A549 (cell line): ENCODE results near the gene CLCA2. TPM values are rescaled to one million over a fixed set of nuclear protein-coding genes. Genes with fewer than 3 reads are reported as not detected.

ENCODE experiments used
- ATAC-seq, 2 experiments: fragments of 200-7000 bp in 1 of 2; fragments of >200 bp in 1 of 2; cut with Nextera tagmentation in 1 of 2; cut with Tn5 transposase in 1 of 2; 3 replicates each; pipeline versions ENCODE4 v1.8.0 to v1.9.1; 2018 to 2020; ENCODE audit warnings: mild to moderate bottlenecking in 1 of 2, moderate library complexity in 1 of 2
- CTCF ChIA-PET: fragments of 300-600 bp; sonication (Branson Sonifier 250); formaldehyde crosslinking; extraction: SDS; loops from one replicate; lab custom pipeline; 2021; ENCODE audit warnings: antibody characterized with exemption, inconsistent platforms; lab: Yijun Ruan, JAX
- POLR2A ChIA-PET: fragments of 350-600 bp; formaldehyde crosslinking; extraction: SDS; loops from one replicate; lab custom pipeline; 2021; ENCODE audit warnings: antibody characterized with exemption, inconsistent platforms; lab: Yijun Ruan, JAX
- DNase-seq, 2 experiments: peaks; one replicate each; pipeline versions ENCODE4 v3.0.0 to v3.0.0-alpha.2; 2011 to 2016; ENCODE audit warnings: low read depth in 1 of 2, low spot score in 1 of 2
- FAIRE-seq: peaks from 2 replicates; lab custom pipeline; 2011; peaks lifted over from hg19 to GRCh38; lab: Jason Lieb, UNC
- H3K27ac ChIP-seq, 2 experiments: fragments of >200 bp; sonication (Bioruptor Twin); formaldehyde crosslinking; 3 replicates each; pipeline ENCODE4 v1.5.1; 2016 to 2017
- H3K4me1 ChIP-seq: fragments of >200 bp; sonication (Bioruptor Twin); formaldehyde crosslinking; 3 replicates; pipeline ENCODE4 v1.6.1; 2016
- H3K4me2 ChIP-seq: fragments of >200 bp; sonication (Bioruptor Twin); formaldehyde crosslinking; 3 replicates; pipeline ENCODE4 v1.6.1; 2016
- H3K4me3 ChIP-seq: fragments of >200 bp; sonication (Bioruptor Twin); formaldehyde crosslinking; 3 replicates; pipeline ENCODE4 v1.5.1; 2016
- H3K9me3 ChIP-seq: fragments of >200 bp; sonication (Bioruptor Twin); formaldehyde crosslinking; 3 replicates; pipeline ENCODE4 v1.6.1; 2016
- CBX2 ChIP-seq: fragments of 200-600 bp; sonication (generic); IDR thresholded peaks from 2 replicates; pipeline ENCODE4 v1.6.1; 2016; ENCODE audit warnings: low read depth, mild to moderate bottlenecking, borderline replicate concordance
- CHD2 ChIP-seq: fragments of 150-350 bp; IDR thresholded peaks from 2 replicates; pipeline ENCODE4 v1.6.1; 2014; ENCODE audit warnings: low read length; ENCODE audit not compliant: partially characterized antibody
- EHMT2 ChIP-seq: fragments of 200-600 bp; sonication (generic); IDR thresholded peaks from 2 replicates; pipeline ENCODE4 v1.6.1; 2016; ENCODE audit warnings: antibody characterized with exemption, low read depth, mild to moderate bottlenecking, moderate library complexity
- FOSB ChIP-seq: fragments of 250-450 bp; sonication (Bioruptor Pico); IDR thresholded peaks from 2 replicates; pipeline ENCODE4 v1.5.0; 2020; ENCODE audit warnings: mild to moderate bottlenecking, moderate library complexity
- HOXA7 ChIP-seq: fragments of 250-450 bp; sonication (Bioruptor Pico); IDR thresholded peaks from 2 replicates; pipeline ENCODE4 v1.5.0; 2020; ENCODE audit warnings: mild to moderate bottlenecking, moderate library complexity
- JUNB ChIP-seq: fragments of >200 bp; sonication (Bioruptor Twin); formaldehyde crosslinking; IDR thresholded peaks from 2 replicates; pipeline ENCODE4 v1.6.1; 2016
- NFE2L2 ChIP-seq: fragments of 150-350 bp; conservative IDR thresholded peaks from 2 replicates; pipeline ENCODE4 v1.6.1; 2014; ENCODE audit warnings: low read length
- NPAS2 ChIP-seq: fragments of 250-450 bp; sonication (Bioruptor Pico); IDR thresholded peaks from 2 replicates; pipeline ENCODE4 v1.8.0; 2022; ENCODE audit warnings: mild to moderate bottlenecking, moderate library complexity, borderline replicate concordance
- PHF8 ChIP-seq: fragments of 200-600 bp; sonication (generic); IDR thresholded peaks from 2 replicates; pipeline ENCODE4 v1.6.1; 2016; ENCODE audit warnings: low read depth, mild to moderate bottlenecking, antibody characterized with exemption, moderate library complexity, borderline replicate concordance
- POLR2A ChIP-seq: IDR thresholded peaks from 2 replicates; pipeline ENCODE4 v1.6.1; 2012; ENCODE audit warnings: mild to moderate bottlenecking, low read length
- RCOR1 ChIP-seq: fragments of 150-350 bp; IDR thresholded peaks from 2 replicates; pipeline ENCODE4 v1.6.1; 2014; ENCODE audit warnings: antibody characterized with exemption, low read length, low read depth
- RFX5 ChIP-seq: fragments of 450-650 bp; IDR thresholded peaks from 2 replicates; pipeline ENCODE4 v1.7.1; 2014; ENCODE audit warnings: antibody characterized with exemption, mild to moderate bottlenecking, moderate library complexity
- RNF2 ChIP-seq: fragments of 200-600 bp; sonication (generic); IDR thresholded peaks from 2 replicates; pipeline ENCODE4 v1.6.1; 2016; ENCODE audit warnings: low read depth, mild to moderate bottlenecking, antibody characterized with exemption, moderate library complexity, borderline replicate concordance
- SMC3 ChIP-seq: fragments of >200 bp; sonication (Bioruptor Twin); formaldehyde crosslinking; IDR thresholded peaks from 3 replicates; pipeline ENCODE4 v1.6.1; 2018; ENCODE audit warnings: inconsistent platforms
- SREBF2 ChIP-seq: fragments of 450-650 bp; IDR thresholded peaks from 2 replicates; pipeline ENCODE4 v1.6.1; 2014; ENCODE audit warnings: mild to moderate bottlenecking, moderate library complexity
- ZFP36 ChIP-seq: fragments of 450-650 bp; IDR thresholded peaks from 2 replicates; pipeline ENCODE4 v1.6.1; 2014; ENCODE audit warnings: borderline replicate concordance; ENCODE audit not compliant: partially characterized antibody
- WGBS: methylation state at CpG from one replicate; pipeline ENCODE4 v1.1.6; 2017; ENCODE audit errors: missing lambda C conversion rate; 5-methylcytosine and 5-hydroxymethylcytosine counted together
- polyA plus RNA-seq, 4 experiments: library from polyadenylated mRNA; depleted of rRNA in 3 of 4; stranded (reverse); fragments of >200 nt; fragmentation: RNase III in 1 of 4; extraction: RNeasy Plus Mini Kit Qiagen cat#74134 plus additional on column Dnase treatment in 1 of 4; gene quantifications; 2 replicates in 3 of 4; 3 replicates in 1 of 4; pipeline ENCODE4 v1.2.3, GENCODE V29; 2011 to 2017
- TF ChIP-seq, protein P1 (sequence below): fragments of >200 bp; sonication (Bioruptor Twin); formaldehyde crosslinking; IDR thresholded peaks from 3 replicates; pipeline ENCODE4 v1.5.1; 2016
- TF ChIP-seq, protein P2 (sequence below): fragments of >200 bp; sonication (Bioruptor Twin); formaldehyde crosslinking; IDR thresholded peaks from 2 replicates; pipeline ENCODE4 v1.6.1; 2016
- TF ChIP-seq, protein P3 (sequence below): fragments of 450-650 bp; IDR thresholded peaks from 2 replicates; pipeline ENCODE4 v1.6.1; 2014; ENCODE audit warnings: antibody characterized with exemption
- TF ChIP-seq, protein P4 (sequence below): IDR thresholded peaks from 2 replicates; pipeline ENCODE4 v1.6.1; 2012

The CLCA2 gene
- polyA plus RNA-seq, 2 of the 4 experiments (the other 2 are of a cell fraction): 0.05 TPM; not detected in 1

DNA sequence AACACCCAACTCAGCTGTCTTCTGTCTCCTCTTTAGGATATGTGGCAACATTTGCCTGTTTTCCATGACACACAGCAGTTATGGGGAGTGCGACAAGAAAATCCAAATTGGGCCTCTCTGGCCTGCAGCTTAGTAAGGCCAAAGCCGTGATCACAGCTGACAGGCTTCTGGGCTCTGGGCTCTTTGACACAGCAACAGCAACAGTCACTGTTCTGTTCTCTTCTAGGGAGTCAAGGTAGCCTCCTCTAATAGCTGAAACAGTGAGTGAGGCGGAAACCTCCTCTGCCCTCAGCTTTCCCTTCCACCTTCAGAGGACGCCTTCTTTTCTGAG is 63.8 kb downstream of the CLCA2 start:
- ATAC-seq (no peak), DNase-seq (no peak)

DNA sequence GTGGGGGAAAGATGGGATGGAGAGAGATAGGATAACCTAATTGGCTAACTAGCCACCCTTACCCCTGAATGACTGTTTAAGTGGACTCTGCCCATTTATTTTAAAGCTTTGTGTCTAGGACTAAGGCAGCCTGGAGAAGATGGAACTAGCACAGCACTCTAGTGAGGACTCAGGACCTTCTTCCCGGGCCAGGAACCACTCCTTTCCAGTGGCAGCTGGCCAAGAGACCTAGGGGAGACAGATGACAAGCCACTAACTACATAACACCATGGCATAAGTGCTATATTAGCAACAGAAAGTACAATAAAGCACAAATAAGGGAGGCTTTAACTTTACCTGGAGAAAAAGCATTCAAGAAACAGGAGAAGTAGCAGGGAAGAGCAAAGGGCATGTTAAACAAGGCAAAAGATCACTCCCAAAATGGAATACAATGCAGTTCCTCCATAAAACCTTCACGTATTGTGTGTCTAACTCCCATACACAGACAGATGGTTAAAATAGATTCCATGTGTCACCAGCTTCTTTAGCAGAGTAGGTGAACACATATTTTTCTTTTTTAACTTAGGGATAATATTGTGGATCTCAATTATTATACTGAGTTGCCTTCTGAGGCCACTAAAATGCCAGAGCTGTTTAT is 65.4 kb downstream of the CLCA2 start:
- no peak for FAIRE-seq
- no peak for ATAC-seq
- CTCF ChIA-PET: interaction anchor here (1.3 to 2.6 kb wide), 3 partner anchors 10 to 15 kb away, joined by 5 to 9 read pairs (median 6); no protein-coding TSS in a partner anchor
- no peaks in the 10 kb centered on the region for H3K9me3 ChIP-seq
- TF ChIP-seq NPAS2 (no peak), RCOR1 (no peak), ZFP36 (no peak), POLR2A (no peak), HOXA7 (CRISPR knock-in tag) (no peak), RFX5 (no peak), NFE2L2 (no peak)
- TF ChIP-seq, protein P1, sequence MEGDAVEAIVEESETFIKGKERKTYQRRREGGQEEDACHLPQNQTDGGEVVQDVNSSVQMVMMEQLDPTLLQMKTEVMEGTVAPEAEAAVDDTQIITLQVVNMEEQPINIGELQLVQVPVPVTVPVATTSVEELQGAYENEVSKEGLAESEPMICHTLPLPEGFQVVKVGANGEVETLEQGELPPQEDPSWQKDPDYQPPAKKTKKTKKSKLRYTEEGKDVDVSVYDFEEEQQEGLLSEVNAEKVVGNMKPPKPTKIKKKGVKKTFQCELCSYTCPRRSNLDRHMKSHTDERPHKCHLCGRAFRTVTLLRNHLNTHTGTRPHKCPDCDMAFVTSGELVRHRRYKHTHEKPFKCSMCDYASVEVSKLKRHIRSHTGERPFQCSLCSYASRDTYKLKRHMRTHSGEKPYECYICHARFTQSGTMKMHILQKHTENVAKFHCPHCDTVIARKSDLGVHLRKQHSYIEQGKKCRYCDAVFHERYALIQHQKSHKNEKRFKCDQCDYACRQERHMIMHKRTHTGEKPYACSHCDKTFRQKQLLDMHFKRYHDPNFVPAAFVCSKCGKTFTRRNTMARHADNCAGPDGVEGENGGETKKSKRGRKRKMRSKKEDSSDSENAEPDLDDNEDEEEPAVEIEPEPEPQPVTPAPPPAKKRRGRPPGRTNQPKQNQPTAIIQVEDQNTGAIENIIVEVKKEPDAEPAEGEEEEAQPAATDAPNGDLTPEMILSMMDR: no peak
- TF ChIP-seq, protein P2, sequence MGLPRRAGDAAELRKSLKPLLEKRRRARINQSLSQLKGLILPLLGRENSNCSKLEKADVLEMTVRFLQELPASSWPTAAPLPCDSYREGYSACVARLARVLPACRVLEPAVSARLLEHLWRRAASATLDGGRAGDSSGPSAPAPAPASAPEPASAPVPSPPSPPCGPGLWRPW: no peak
- TF ChIP-seq, protein P3, sequence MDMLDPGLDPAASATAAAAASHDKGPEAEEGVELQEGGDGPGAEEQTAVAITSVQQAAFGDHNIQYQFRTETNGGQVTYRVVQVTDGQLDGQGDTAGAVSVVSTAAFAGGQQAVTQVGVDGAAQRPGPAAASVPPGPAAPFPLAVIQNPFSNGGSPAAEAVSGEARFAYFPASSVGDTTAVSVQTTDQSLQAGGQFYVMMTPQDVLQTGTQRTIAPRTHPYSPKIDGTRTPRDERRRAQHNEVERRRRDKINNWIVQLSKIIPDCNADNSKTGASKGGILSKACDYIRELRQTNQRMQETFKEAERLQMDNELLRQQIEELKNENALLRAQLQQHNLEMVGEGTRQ: no peak
- TF ChIP-seq, all 56 proteins: peak for 0
- Histone ChIP-seq H3K4me3 (no peak overlapping the region), H3K4me1 (no peaks in the 10 kb centered on the region), H3K27ac (no peak overlapping the region), H3K4me2 (no peak overlapping the region)
- no peak for DNase-seq
- WGBS: 38% methylated on average over 2 of the region's 2 CpGs
- POLR2A ChIA-PET: no interaction called here

More for the DNA sequence above, 63.8 kb downstream of the CLCA2 start:
- H3K9me3 ChIP-seq: no peaks in the 10 kb centered on the region
- H3K4me2 ChIP-seq: no peak overlapping the region
- CTCF ChIA-PET: interaction anchor here (1.0 to 2.4 kb wide), 2 partner anchors 14 to 15 kb away, joined by 4 to 7 read pairs; no protein-coding TSS in a partner anchor
- FAIRE-seq: no peak
- H3K4me3 ChIP-seq: no peak overlapping the region
- H3K4me1 ChIP-seq: no peaks in the 10 kb centered on the region
- TF ChIP-seq SREBF2: no peak
- no peak for TF ChIP-seq EHMT2
- TF ChIP-seq, protein P3: no peak
- TF ChIP-seq PHF8: no peak
- no peak for TF ChIP-seq FOSB
- TF ChIP-seq CBX2: no peak
- no peak for TF ChIP-seq NFE2L2
- no peak for TF ChIP-seq RNF2
- TF ChIP-seq JUNB: no peak
- no peak for TF ChIP-seq HOXA7 (CRISPR knock-in tag)
- TF ChIP-seq CHD2: no peak
- no peak for TF ChIP-seq SMC3
- TF ChIP-seq POLR2A: no peak
- TF ChIP-seq, protein P4, sequence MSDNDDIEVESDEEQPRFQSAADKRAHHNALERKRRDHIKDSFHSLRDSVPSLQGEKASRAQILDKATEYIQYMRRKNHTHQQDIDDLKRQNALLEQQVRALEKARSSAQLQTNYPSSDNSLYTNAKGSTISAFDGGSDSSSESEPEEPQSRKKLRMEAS: no peak
- TF ChIP-seq, all 56 proteins: peak for 0
- WGBS: 75% methylated on average over 4 of the region's 4 CpGs
- POLR2A ChIA-PET: no interaction called here
- no peak overlapping the region for H3K27ac ChIP-seq
